Stimulated activated CD8-positive, alpha-beta memory T cell treated with anti-CD3 and anti-CD28 coated beads, Interleukin-2, amount 100 ng/mL, for 48 hours (primary cell): ENCODE measurements around the gene DSE.

Experiments
- DNase-seq, 2 donors: peaks; one replicate each; pipeline ENCODE4 v3.0.0-alpha.2; 2020; ENCODE audit warnings: low read depth in 2 of 2

The DSE gene

DNA sequence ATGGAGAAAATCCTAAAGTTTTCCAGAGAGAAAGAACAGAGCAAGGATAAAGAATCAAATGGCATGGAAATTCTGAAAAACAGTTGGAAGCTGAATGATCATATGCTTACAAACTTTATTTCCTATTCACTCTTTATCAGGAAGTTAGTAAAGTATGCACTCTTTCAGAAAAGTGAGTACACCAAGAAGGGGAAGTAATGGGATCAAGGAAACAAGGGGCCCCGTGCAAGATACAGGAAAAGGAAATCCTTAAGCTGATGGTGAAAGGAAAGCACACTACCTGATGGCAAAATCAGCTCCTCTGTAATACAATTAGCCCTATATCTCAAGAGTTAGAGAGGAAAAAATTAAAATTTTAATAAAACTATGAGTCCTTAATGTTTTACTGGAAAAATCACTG is 104.4 kb downstream of the DSE start:
- DNase-seq = no peak

DNA sequence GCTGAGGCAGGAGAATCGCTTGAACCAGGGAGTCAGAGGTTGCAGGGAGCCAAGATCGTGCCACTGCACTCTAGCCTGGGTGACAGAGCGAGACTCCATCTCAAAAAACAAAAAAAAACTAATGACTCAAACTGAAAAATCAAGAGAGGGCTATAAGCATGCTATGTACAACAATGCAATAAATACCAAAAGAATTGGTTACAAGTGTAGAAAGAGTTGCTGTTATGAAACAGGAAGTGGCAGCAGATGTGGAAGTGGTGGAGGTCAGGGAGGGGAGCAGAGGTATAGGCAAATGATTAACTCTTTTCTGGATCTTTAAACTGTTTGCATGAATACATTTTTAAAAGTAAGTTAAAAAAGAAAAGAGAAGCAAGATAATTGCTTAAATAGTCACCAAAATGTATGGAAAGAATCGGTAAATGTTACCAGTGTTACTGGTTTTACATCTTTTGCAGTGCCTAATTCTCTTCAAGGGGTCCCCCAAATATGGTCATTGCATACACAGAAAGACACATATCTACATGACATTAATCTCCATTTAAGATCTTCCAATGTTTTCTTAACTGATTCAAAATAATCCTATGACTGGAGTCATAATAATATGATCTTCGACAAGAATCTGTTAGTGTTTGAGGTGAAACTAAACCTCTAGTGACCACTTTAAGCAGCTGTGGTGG is 105.4 kb downstream of the DSE start:
- DNase-seq = no peak

DNA sequence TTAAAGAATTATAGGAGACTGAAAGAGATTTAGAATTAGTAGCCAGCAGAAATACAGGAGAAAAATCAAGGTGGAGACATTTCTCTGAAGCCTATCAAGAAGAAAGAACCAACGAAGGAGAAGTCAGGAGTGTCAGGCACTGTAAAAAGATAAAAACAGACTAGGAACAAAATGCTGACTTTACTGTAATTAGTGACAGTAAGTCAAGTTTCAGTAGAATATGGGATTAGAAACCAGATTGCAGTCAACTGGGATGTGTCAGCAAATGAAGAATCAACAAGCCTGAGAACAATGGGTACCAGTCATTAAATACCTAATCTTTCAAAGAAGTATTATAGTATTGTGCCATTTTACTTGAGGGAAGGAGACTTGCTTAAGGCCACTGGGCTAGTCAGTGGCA is 112.0 kb downstream of the DSE start:
- DNase-seq = no peak

DNA sequence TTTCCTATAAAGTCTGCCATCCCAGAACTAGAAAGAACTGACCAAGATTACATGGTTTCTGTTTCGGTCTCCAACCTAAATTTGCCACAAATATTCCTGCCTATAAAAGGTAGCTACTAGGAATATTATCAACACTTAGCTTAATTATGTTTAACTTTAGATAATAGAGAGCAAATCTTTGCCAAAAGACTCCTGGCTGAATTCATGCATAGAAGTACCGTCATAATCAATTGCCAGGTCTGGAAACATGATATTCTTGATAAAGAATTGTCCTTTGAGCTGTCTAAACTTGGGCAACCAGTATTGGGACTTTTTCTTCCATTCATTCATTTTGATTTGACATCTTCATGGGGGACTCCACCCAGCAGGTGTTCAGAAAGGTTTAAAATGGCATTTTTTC is 112.9 kb downstream of the DSE start:
- DNase-seq = no peak

DNA sequence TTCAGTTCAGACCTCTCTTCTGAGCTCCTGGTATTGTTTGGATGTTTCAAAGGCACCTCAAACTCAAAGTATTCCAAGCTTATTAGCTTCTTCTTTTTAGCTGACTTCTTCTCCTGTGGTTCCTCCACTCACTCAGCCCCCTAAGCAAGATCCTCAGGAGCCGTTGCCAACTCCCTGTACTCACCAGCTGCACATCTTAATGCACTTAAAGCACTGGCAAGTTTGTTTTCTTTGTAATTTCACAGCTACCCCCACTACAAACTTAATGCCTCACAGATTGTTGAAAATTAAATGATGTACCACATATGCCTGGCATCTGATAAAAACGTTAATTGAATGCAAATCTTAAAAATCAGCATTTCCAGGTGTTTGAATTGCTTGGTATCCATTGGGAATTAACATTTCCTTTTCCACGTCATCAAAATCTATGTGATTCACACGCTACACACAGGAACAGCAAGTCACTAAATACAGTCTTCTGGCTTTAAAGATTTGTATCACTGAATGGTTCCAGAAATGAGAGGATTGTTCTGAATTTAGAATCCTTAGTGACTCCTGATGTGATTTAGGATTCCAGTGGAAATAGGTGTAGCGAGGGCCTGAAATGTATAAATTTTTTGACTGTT is 114.9 kb downstream of the DSE start:
- no peak for DNase-seq

DNA sequence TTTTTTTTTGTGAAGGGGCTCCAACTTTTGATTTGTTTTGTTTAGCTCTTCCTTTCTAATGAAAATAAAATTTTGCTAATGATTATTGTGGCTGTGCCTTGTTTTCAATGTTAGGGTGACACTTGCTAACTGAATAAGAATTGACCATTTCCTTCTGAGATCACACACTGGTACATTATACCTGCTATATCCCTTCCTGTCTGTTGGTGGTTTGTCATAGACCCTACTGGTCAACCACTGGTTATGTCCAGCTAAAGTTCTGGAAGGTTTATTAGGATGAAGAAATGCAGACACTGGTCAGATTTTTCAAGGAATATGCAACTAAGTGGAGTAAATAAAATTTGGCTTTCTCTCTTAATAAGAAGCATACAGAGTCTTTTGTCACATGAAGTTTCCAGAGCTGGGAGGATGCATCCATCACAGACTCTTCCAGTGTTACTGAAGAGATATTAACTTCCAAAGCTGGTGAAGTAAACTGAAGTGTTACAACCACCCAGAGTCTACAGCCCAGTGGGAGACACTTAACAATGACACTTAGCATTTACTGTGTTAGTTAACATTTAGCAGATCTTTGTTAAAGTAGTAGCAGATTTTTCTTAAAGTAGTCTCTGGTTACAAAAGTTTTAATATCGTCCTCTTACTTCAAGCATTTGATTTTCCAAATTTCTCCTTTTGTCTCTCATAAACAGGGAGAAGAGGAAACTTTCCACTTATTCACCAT is 121.0 kb downstream of the DSE start:
- DNase-seq = no peak

DNA sequence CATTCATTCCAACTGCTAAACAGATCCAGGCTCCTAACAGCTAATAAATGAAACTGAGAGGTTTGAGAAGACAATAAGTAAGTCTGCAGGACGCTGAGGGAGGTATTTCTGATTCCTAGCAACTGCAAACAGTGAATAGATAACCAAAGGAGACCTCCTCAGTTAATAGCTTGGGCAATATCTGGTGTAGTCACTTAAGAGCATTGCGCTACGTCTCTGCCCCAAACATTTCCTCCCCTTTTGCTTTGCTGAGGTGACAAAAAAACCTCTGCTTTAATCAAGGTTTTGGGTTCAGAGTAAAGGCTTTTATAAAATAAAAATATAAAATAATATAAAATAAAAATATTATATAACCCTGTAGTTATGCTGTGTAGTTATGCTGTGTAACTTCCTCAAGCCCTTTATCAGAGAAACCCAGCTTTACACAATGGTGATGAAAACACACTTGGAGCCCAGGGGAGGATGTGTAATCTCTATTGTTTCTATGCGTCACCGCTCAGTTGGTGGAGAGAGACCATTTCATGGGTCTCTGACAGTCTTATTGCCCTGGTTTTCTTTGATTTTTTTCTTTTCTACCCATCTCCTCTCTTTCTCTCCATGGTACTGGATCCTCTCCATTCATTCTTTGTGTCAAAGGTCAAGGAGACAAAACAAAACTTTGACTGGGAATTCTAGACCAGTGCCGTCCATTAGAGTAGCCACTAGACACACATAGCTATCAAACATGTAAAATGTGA is 121.8 kb downstream of the DSE start:
- no peak for DNase-seq
